ENCODE data around the gene TGM4. TPM values are rescaled to one million over a fixed set of nuclear protein-coding genes. Genes with fewer than 3 reads are reported as not detected.

Gene TGM4
- total RNA-seq, 1 donor from 2014 or later = not detected

DNA sequence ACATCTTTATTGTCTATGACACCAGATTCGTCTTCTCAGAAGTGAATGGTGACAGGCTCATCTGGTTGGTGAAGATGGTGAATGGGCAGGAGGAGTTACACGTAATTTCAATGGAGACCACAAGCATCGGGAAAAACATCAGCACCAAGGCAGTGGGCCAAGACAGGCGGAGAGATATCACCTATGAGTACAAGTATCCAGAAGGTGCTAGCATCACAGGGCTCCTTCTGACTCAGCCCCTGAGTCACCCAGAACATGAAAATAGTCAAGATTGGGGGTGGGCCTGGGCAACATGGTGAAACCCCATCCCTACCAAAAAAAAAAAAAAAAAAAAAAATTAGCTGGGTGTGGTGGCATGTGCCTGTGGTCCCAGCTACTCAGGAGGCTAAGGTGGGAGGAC lies 32.6 kb downstream of the TGM4 start:
- intact Hi-C loops (cut with DNase I) = no loop called here
- DNase-seq (ENCODE audit: low spot score) = no peak
- no peak for ATAC-seq

DNA sequence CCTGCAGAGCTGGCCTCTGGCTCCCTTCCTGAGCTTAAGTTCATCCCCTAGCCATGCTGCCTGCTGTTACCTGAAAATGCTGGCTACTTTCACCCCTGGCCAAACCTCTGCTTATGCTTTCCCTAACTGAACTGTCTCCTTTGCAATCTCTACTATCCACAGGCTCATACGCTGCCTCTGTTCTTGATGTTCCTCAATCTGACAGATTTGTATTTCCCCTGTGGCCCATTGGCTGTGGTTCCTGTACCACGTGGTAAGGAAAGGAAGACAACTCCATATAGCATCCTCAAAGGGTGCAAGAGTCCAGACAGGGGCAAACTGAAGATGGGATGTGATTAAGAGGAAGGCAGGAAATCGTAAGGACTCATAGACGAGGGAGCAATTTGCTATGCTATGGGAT lies 33.2 kb downstream of the TGM4 start:
- DNase-seq (ENCODE audit: low spot score) (no peak), ATAC-seq (no peak)
- intact Hi-C loops (cut with DNase I) = no loop called here

DNA sequence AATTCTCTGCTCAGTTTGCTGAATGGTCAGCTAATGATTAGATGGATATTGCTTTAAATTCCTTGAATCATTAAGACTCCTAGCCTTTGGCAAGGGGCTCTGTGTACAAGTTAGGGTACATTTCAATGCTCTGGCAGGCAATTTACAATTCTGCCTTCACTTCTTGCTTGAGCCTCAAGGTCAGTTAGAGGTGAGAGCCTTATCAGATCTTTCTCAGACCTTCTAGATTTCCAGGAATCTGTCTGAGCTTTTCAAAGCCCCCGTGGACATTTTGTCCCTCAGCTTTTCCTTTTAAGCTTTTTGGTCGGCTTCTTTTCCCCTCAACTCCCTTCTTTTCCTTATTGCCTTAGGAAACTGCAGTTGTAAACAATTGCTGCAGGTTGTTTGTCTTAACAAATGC lies 34.7 kb downstream of the TGM4 start:
- no peak for ATAC-seq
- intact Hi-C loops (cut with DNase I) = no loop called here
- DNase-seq (ENCODE audit: low spot score) = no peak

DNA sequence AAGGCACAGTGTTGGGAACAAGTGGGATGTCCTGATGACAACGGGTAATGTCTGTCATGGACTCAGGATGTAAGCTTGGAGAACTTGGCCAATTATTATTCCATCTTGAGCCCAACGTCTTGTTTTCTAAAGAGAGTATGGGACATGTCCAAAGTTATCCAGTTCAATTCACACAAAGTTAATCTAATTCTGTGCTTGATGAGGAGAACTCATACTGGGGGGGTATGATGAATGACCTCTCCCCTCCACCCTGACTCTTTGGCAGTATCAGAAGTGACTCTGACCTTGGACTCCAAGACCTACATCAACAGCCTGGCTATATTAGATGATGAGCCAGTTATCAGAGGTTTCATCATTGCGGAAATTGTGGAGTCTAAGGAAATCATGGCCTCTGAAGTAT lies 36.3 kb downstream of the TGM4 start:
- intact Hi-C loops (cut with DNase I) = no loop called here
- no peak for DNase-seq (ENCODE audit: low spot score)
- no peak for ATAC-seq

DNA sequence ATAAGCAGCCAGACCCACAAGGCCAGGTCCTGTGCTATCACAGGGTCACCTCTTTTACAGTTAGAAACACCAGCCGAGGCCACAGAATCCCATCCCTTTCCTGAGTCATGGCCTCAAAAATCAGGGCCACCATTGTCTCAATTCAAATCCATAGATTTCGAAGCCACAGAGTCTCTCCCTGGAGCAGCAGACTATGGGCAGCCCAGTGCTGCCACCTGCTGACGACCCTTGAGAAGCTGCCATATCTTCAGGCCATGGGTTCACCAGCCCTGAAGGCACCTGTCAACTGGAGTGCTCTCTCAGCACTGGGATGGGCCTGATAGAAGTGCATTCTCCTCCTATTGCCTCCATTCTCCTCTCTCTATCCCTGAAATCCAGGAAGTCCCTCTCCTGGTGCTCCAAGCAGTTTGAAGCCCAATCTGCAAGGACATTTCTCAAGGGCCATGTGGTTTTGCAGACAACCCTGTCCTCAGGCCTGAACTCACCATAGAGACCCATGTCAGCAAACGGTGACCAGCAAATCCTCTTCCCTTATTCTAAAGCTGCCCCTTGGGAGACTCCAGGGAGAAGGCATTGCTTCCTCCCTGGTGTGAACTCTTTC lies 39.6 kb downstream of the TGM4 start:
- DNase-seq (ENCODE audit: low spot score) (peak; percentile 74), ATAC-seq (peak; percentile 60)
- intact Hi-C loops (cut with DNase I) = no loop called here

DNA sequence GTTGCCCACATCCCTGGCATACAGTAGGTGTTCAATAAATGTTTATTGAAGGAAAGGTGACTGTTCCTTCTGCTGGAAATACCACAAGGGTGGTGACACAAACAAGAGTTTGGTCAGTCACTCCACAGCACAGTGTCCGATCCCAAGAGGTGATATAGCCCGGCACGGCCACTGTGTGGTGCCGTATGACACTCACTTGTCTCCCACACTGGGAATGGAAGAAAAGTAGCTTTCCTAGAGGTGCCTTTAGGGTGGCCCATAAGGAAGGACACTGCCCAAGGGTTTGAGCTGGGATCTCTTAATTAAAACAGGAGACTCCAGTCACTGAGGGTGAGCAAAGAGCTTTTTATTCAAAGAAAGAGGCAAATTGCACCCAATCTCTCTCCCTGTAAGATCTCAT lies 40.5 kb downstream of the TGM4 start:
- ATAC-seq (peak; percentile 52), DNase-seq (ENCODE audit: low spot score) (no peak)
- intact Hi-C loops (cut with DNase I) = no loop called here

DNA sequence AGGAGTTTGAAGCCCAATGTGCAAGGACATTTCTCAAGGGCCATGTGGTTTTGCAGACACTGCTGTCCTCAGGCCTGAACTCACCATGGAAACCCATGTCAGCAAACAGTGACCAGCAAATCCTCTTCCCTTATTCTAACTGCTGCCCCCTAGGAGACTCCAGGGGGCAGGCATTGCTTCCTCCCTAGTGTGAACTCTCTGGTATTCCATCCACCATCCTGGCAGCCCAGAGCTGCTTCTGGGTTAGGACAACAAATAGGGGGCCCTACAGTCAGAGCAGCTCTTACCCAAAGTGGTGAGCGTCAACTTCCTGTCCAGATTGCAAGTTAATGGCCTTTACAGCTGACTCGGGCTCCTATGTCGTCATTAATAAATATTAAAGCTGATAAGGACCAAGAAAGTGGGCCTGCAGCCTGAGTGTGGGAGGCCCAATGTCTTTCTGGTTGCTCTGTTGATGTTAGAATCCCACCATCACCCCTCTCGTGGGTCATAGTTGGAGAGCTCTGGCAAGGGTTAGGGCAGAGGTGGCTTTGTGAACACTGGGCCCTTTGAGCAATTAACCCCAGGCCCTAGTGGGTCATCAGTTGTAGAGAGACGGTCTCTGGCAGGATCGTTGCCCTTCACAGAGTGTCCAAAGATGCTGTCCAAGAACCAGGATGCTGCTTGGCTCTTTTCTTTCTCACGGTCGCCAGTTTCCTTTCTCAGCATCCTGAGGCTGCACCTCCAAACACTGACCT lies 41.5 kb downstream of the TGM4 start:
- DNase-seq (ENCODE audit: low spot score) (no peak), ATAC-seq (no peak)
- intact Hi-C loops (cut with DNase I) = no loop called here

DNA sequence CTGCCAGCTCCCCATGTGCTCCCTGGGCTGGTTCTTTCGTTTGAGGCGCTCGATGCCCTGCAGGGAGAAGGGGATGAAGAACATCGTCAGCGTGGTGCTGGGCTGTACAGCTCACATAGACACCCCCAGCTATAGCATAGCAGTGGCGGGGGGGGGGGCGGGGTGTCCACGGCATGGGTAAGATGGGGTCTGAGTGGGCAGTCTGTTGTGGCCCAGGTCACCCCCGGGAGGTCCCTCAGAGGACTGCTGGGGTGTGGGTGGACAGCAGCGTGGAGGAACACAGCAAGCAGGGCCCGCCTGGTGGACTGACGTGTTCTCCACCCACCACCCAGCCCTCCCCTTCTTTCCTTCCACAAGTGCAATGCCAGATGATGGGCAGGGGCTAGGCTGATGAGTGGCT lies 43.7 kb downstream of the TGM4 start:
- DNase-seq (ENCODE audit: low spot score) = no peak
- intact Hi-C loops (cut with DNase I) = no loop called here
- ATAC-seq = no peak

DNA sequence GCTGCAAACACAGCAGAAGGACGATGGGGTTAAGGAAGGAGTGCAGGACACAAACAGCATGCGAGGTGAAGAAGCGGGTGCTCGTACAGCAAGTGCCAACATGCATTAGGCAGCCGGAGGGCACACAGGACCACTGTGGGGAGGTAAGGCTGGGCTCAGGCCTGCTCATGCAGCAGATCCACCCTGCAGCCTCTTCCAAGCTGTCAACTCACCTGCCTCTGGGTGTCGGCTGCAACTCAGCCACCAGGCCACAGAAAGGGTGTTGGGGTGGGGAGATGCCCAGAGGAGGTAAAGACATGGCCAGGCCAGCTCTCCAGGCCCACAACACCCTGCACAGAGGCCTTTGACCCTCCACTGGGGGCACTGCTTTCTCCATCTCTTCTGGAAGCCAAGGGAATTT lies 44.2 kb downstream of the TGM4 start:
- intact Hi-C loops (cut with DNase I) = no loop called here
- no peak for DNase-seq (ENCODE audit: low spot score)
- no peak for ATAC-seq

DNA sequence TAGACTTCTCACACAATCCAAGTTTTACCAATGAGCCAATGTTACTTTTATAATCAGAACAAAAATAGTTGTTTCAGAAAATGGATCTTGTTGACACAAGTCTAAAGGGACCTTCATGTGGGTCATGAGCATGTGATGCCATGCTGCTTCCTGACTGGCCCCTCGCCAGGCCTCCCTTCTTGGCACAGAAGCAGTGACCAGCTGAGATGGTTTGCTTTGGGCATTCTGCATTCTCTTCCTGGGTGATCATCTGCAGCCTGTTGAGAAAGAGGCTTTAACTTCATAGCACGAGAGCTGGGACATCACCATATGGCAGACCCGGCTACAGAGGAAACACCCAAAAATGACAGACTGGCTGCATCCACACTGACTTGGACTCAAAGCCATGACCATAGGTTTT lies 45.7 kb downstream of the TGM4 start:
- DNase-seq (ENCODE audit: low spot score) (no peak), ATAC-seq (no peak)
- intact Hi-C loops (cut with DNase I) = no loop called here

DNA sequence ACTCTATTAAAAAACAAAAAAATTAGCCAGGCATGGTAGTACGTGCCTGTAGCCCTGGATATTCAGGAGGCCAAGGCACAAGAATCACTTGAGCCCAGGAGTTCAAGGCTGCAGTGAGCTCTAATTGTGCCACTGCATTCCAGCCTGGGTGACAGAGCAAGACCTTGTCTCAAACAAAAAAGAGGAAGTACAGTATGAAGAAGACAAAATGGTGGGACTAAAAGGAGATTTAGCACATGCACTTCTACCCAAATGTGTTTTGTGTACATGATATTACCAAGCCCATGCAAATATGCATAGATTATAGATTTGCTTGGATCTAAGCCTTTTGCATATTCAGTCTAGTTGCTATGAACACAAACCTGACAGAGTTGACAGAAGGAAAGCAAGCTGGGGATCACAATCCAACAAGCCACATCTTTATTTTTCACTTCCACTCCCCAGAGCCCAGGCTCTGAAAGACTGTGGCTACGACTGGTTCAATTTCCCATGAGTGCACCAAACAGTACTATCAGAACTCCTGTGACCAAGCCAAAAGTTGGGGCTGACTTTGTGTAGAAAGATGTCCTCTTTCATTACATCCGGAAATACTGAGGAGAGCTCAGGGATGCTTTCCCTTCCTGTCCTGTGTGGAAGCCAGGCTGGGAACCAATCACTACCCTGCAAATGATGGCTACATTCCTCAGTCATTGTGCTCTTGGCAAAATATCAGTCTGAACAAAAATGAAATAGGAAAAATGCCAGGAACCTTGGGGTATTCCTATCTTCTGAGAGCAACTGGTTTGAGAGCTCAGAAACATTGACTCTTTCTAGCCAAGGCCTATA lies 49.4 kb downstream of the TGM4 start:
- intact Hi-C loops (cut with DNase I) = no loop called here
- DNase-seq (ENCODE audit: low spot score) (no peak), ATAC-seq (no peak)

DNA sequence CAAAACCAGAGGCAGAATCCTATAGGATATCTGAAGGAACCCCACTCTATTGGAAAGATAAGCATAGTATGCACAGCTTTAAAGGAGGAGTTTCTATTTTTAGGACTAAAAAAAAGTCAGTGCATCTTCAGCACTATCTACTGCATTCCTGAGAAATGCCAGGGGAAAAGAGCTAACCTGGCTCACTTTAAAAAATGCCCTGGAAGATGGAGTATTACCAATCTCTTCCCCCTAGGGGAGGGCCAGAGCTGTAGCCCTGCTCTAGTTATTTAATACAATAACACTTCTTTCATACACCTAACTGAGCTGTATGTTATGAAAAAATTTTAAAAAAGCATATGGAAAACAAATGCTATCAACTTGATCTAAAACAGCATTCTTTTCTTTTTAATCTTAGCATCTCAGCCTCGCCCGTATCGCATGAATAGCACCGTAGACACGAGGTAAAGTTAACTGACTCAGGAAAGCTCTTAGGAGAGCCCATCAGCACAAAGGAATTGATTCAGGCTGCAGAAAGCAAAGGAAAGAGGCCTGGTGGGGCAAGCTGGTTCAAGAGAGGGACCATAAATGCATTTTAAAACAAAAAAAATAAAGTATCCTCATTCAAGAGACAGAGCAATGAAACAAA lies 50.2 kb downstream of the TGM4 start:
- no peak for DNase-seq (ENCODE audit: low spot score)
- intact Hi-C loops (cut with DNase I) = no loop called here
- ATAC-seq = no peak

DNA sequence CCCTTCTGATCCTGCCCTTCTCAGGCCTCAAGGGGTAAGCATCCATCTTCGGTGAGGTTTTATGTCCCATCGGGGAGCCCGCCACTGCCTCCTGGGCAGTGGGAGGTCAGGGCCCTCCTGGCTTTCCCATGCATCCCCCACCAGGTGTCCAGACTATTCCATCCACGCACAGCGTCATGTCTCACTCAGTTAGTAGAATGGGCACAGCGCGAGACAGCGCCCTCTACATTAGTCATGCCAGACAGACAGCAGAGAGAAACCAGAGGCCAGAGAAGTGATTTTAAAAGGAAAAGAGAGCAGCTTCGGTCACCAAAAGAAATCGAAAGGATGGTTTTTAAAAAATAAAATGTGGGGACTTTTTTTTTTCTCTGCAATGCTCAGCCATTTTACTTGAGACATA lies 51.8 kb downstream of the TGM4 start:
- ATAC-seq = no peak
- intact Hi-C loops (cut with DNase I) = no loop called here
- DNase-seq (ENCODE audit: low spot score) = no peak

DNA sequence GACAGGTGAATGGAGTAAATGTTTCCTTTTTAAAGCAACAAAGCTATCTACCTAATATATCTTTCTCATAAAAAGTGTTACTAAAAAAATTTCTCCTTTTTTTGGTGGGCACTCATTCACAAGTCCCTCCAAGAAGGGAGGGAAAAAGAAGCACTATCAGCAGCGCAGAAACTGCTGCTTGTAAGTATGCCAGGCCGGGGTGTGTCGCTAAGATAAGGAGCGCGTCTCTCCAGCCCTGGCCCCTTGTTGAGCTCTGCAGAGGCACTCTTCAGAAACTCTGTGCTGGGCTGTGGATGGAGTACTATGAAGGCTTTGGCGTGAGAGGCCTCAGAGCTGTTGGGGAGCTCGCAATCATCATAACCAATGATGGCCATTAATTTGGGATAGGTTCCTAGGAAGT lies 52.5 kb downstream of the TGM4 start:
- intact Hi-C loops (cut with DNase I) = no loop called here
- no peak for DNase-seq (ENCODE audit: low spot score)
- no peak for ATAC-seq

DNA sequence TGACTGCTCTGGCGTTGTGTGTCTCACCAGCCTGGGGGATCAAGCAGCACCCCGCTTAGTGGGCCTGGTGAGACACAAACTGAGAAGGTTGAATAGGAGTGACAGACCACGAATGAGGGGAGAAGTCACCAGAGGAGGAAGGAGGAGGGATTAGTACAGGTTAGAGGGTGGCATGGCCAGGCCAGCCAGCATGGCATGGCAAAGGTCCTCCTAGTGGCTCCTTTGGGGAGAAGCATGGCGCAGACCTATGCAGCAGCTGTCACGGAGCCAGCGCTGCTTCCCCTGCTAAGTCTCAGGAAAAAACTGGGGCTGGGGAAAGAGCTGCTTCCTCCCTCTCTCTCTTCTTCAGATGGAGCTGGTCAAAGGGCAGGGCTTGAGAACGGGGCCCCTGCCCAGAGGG lies 53.0 kb downstream of the TGM4 start:
- intact Hi-C loops (cut with DNase I) = no loop called here
- ATAC-seq = no peak
- no peak for DNase-seq (ENCODE audit: low spot score)

DNA sequence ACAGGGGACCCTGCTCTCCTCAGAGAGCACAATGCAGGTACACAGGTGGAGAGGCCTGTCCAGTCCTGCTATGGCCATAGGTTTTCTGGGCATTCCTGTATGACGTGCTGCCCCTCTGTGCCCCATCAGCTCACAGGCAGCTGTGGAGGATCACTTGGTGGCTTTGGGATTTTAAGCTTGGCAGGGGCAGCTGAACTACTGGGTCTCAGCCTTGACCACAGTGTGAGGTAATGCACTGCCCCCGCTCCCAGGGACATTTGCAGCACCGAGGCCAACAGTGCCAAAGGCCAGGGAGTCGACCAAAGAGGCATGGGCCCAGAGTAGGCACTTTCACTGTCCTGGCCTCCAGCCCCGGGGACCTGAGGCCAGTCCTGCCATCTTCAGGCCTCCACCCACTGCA lies 55.4 kb downstream of the TGM4 start:
- ATAC-seq = no peak
- intact Hi-C loops (cut with DNase I) = no loop called here
- no peak for DNase-seq (ENCODE audit: low spot score)

DNA sequence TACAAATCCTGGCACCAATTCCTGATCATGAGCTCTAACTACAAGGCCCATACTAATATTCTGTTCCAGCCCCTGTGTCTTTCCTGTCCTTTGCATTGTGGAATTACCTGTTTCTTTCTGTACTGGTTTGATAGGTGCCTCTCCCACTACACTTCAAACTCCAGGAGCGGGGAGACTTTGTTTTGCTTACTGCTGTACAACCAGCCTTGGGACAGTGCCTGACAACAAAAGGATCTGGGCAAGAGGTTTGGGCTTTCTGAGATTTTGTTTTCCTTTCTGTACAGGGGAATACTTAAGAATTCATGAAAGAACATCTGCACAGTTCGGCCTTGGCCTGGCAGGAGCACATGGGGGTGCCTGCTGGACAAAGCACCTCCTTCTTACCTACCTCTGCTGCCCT lies 56.5 kb downstream of the TGM4 start:
- no peak for ATAC-seq
- no peak for DNase-seq (ENCODE audit: low spot score)
- intact Hi-C loops (cut with DNase I) = no loop called here

DNA sequence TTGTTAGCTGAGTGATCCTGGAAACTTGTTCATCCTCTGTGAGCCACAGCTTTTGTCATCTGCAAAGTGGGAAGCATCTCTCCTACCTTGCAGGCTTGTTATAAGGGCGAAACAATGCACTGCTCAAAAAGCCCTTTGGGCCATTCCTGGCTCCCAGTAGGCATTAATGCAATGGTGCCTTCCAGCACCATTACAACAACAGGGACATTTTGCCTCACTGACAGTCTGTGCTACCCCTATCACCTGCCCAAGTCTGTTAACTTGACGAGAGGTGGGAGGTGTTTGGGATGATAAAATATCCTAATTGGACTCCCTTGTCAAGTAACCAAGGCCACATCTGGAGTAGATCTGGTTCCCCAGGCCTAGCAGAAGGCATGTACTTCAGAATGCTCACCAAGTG lies 57.4 kb downstream of the TGM4 start:
- intact Hi-C loops (cut with DNase I) = no loop called here
- DNase-seq (ENCODE audit: low spot score) (no peak), ATAC-seq (no peak)

DNA sequence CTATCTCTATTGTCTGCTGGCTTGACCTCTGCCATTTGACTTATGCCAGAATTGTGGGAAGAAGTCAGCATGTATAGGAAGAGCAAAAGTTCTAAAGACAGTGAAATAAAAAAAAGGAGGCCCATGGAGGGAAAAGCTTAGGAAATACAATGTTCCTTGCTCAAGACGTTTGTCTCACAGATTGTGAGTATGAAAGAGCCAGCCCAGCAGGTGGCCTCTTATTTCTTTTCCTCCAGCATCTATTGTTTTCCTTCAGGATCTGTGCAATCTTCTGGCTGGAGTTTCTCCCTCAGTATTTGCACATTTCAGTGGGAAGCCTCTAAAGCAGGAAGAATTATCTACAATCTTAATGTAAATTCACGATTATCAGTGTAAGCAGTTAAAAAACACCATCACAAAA lies 57.9 kb downstream of the TGM4 start:
- intact Hi-C loops (cut with DNase I) = no loop called here
- no peak for ATAC-seq
- DNase-seq (ENCODE audit: low spot score) = no peak
